Heart left ventricle (tissue), 13 donors: Measurements from ENCODE around the gene TRIM17.

Source experiments
- CTCF ChIP-seq, 12 donors: fragments of 200-600 bp; sonication (generic) in 4 of 12; IDR thresholded peaks; one replicate each; pipeline versions ENCODE4 v1.5.0 to v1.8.0; 2018 to 2022; ENCODE audit warnings: antibody characterized with exemption in 12 of 12, mild to moderate bottlenecking in 5 of 12
- POLR2A ChIP-seq, 2 donors: fragments of 450-650 bp; IDR thresholded peaks; one replicate each; pipeline ENCODE4 v1.6.1; 2017; ENCODE audit warnings: antibody characterized with exemption in 2 of 2, mild to moderate bottlenecking in 2 of 2, moderate library complexity in 2 of 2
- donor health status: ischemic (EF 13 %, LVEDD 7.1; RV severe dilation, severe dysfunction).
- donor health status: DM: no; HTN: yes; CAD: no.
- donor health status: DM: no; HTN: no; CAD: no.
- donor health status: ischemic (EF 25% LVEDD 6.9; RV normal size, moderate dysfunction).
- donor health status: ischemic (EF 25% LVEDD 5.7; RV mildly dilated, moderate dysfunction).
- donor health status: ischemic (EF 35%, LVEDD 5.7; RV mildly dilated, moderate dysfunction).
- donor health status: nonischemic (EF 11% LVEDD 7.7; RV severe dilation, severe dysfunction).
- donor health status: DM: yes; HTN: yes; CAD: no.
- donor health status: PGD.
- donor health status: ischemic (EF 29% LVEDD 5.4; RV normal size, mild dysfunction).
- donor health status: nonischemic (EF 23%, LVEDD 6.1; RV moderate dilation, normal function).

DNA sequence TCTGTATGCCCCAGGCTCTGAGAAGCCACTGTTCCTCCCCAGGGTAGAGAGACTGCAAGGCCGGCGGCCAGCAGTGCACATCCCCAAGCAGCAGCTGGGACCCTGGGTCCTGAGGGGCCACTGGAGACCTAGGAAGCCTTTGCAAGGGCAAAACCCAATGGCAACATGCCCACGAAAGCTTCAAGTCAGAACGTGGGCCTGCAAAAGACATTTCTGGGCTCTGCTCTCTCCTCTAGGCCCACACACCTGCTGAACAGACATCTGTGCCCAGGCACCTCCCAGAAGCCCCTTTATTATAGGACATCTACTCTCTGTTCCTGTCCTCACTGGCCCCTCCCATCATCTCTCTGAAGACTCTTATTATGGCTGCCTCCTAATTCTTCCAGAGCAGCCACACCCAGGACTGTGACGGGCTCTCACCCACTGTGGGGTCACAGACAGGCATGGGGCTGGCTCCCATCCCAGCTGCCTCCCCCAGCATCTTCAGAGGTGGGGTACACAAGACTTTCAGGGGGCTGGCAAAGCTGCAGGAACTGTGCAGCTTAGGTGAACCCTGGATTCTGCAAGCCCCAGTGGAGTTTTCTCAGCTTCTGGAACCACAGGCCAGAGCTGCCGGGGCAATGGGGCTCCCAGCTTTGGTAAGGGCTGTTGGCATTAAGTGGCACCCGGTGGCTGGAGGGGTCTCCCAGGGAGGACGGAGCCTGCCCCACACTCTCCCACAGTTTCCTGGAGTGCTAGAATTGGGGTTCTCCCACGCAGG lies 22.7 kb downstream of the TRIM17 start:
- TF ChIP-seq CTCF (IDR thresholded peaks at IDR 0.05) (peak in 1 of 12 donors; percentile 10), POLR2A (IDR thresholded peaks at IDR 0.05) (no peak)
